ENCODE measurements around the gene THBD. TPM values are rescaled to one million over a fixed set of nuclear protein-coding genes. Genes with fewer than 3 reads are reported as not detected.

THBD gene
- total RNA-seq, 1 donor from 2014 or later, result 77.6 TPM

DNA sequence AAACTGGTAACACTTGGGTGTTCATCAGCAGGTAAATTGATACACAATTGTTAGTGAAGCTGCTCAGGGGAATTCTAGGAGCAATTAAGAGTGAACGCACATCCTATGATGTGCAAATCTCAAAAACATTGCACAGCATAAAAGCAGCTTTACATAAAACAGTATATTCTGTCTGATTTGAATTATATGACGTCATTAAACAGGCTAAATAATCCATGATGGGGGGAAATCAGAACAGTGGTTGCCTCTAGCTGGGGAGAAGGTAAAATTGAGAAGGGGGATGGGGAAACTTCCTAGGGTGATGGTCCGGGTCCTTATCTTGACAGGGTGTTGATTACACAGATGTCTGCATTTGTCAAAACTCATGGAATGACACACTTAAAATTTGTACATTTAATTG lies 17.3 kb upstream of the THBD start:
- intact Hi-C loops (cut with DNase I), result no loop called here
- DNase-seq (no peak), ATAC-seq (no peak)
- no peaks in the 10 kb centered on the region for H3K36me3 ChIP-seq
- H3K27me3 ChIP-seq (ENCODE audit: low read depth), result no peaks in the 10 kb centered on the region
- TF ChIP-seq, protein P1, sequence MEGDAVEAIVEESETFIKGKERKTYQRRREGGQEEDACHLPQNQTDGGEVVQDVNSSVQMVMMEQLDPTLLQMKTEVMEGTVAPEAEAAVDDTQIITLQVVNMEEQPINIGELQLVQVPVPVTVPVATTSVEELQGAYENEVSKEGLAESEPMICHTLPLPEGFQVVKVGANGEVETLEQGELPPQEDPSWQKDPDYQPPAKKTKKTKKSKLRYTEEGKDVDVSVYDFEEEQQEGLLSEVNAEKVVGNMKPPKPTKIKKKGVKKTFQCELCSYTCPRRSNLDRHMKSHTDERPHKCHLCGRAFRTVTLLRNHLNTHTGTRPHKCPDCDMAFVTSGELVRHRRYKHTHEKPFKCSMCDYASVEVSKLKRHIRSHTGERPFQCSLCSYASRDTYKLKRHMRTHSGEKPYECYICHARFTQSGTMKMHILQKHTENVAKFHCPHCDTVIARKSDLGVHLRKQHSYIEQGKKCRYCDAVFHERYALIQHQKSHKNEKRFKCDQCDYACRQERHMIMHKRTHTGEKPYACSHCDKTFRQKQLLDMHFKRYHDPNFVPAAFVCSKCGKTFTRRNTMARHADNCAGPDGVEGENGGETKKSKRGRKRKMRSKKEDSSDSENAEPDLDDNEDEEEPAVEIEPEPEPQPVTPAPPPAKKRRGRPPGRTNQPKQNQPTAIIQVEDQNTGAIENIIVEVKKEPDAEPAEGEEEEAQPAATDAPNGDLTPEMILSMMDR (IDR thresholded peaks at IDR 0.05), result no peak
- H3K4me3 ChIP-seq, result no peak overlapping the region
- H3K4me1 ChIP-seq, result peaks cover 9% of the 10 kb centered on the region
- no peak overlapping the region for H3K27ac ChIP-seq
- H3K9me3 ChIP-seq, result no peaks in the 10 kb centered on the region

- H3K36me3 ChIP-seq, result no peaks in the 10 kb centered on the region
- no peaks in the 10 kb centered on the region for H3K9me3 ChIP-seq
- H3K4me3 ChIP-seq, result no peak overlapping the region
- H3K4me1 ChIP-seq, result peaks cover 21% of the 10 kb centered on the region
- intact Hi-C loops (cut with DNase I), result no loop called here
- ATAC-seq (no peak), DNase-seq (no peak)
- no peaks in the 10 kb centered on the region for H3K27me3 ChIP-seq (ENCODE audit: low read depth)
- TF ChIP-seq, protein P1 (IDR thresholded peaks at IDR 0.05), result no peak
- H3K27ac ChIP-seq, result no peak overlapping the region
These were observed 16.1 kb upstream of the THBD start for GRCh38 chr20:23065266-23066201.

DNA sequence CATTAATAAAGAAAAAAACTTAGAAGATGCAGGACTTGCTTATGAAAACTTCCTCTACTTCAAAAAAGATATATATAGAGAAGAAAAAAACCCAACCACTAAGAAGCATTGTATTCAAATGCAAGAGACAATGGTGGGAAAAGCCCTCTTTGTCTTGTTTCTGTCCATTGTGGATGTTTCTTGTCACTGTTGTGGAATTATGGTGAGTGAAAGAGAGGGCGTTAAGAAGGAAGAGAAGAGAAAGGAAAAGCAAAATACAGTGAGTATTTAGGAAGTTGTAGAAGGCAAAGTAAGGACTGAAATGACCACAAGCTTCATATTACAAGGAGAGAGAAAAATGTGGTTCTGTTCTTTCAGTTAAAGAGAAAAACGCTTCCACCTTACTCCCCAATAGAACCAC lies 14.1 kb upstream of the THBD start:
- H3K36me3 ChIP-seq, result no peaks in the 10 kb centered on the region
- H3K4me1 ChIP-seq, result peaks cover 33% of the 10 kb centered on the region
- DNase-seq (no peak), ATAC-seq (no peak)
- intact Hi-C loops (cut with DNase I), result no loop called here
- H3K4me3 ChIP-seq, result no peak overlapping the region
- TF ChIP-seq, protein P1 (IDR thresholded peaks at IDR 0.05), result no peak
- no peaks in the 10 kb centered on the region for H3K9me3 ChIP-seq
- H3K27me3 ChIP-seq (ENCODE audit: low read depth), result no peaks in the 10 kb centered on the region
- no peak overlapping the region for H3K27ac ChIP-seq

DNA sequence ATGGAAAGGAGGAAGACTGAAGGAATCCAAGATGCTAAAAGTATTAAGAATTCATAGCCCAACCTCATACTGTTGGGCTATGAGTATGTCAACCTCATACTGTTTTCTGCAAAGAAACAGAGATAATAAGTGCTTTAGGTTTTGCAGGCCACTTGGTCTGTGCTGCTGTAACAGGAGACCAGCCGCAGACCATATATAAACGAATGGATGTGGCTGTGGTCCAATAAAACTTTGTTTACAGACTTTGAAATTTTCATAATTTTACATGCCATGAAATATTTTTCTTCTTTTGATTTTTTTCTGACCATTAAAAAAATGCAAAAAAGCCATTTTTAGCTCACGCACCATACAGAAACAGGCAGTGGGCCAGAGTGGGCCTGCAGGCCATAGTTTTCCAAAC lies 13.7 kb upstream of the THBD start:
- Histone ChIP-seq H3K4me3 (no peak overlapping the region), H3K36me3 (no peaks in the 10 kb centered on the region), H3K27ac (no peak overlapping the region), H3K9me3 (no peaks in the 10 kb centered on the region), H3K27me3 (ENCODE audit: low read depth) (no peaks in the 10 kb centered on the region), H3K4me1 (peaks cover 33% of the 10 kb centered on the region)
- ATAC-seq (no peak), DNase-seq (no peak)
- intact Hi-C loops (cut with DNase I), result no loop called here
- TF ChIP-seq, protein P1 (IDR thresholded peaks at IDR 0.05), result no peak

DNA sequence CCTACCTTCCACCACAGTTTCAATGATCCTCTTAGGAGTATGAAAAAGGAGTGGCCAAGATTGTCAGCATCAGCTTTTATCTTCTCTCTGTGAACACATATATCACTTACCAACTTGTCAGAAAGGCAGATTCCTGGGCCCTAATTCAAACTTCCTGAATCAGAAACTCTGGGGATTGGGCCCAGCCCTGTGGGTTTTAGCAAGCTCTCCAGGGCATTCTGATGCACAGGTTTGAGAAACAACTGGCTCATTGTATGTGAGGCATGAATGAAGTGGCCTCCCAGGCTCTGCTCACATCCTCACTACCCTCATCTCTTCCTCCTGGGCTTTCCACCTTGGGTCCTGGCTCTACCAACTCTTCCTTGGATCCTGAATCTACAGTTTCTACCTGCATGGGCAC lies 13.2 kb upstream of the THBD start:
- DNase-seq (no peak), ATAC-seq (no peak)
- no peaks in the 10 kb centered on the region for H3K27me3 ChIP-seq (ENCODE audit: low read depth)
- intact Hi-C loops (cut with DNase I), result no loop called here
- H3K36me3 ChIP-seq, result no peaks in the 10 kb centered on the region
- H3K27ac ChIP-seq, result no peak overlapping the region
- TF ChIP-seq, protein P1 (IDR thresholded peaks at IDR 0.05), result no peak
- H3K4me1 ChIP-seq, result peaks cover 33% of the 10 kb centered on the region
- H3K4me3 ChIP-seq, result no peak overlapping the region
- no peaks in the 10 kb centered on the region for H3K9me3 ChIP-seq

All from lower lobe of right lung (tissue), 2 donors.